ENCODE measurements around the gene GUCY1A2.
"Not testable (repeated sequence)": the region's sequence is repeated elsewhere in the genome, so short reads cannot be mapped to it uniquely, and the experiment has no call there.

Gene GUCY1A2

GRCh38 chr11:107018219-107018901, at the start of gene GUCY1A2:
TSS of gene GUCY1A2 (minus strand) at chr11:107018476. CDS start at chr11:107018055, 421 bp downstream.
- in situ Hi-C loops (cut with MboI; ENCODE audit: low pct_unique_long_range_greater_than_20kb, low sequenced_read_pairs), result no loop called here
- DNase-seq, result peak; percentile 4

- DNase-seq, result no peak
- in situ Hi-C loops (cut with MboI; ENCODE audit: low pct_unique_long_range_greater_than_20kb, low sequenced_read_pairs), result no loop called here
Observed at GRCh38 chr11:107054391-107054790, 36.1 kb upstream of the GUCY1A2 start.

- DNase-seq; in situ Hi-C loops (cut with MboI; ENCODE audit: low pct_unique_long_range_greater_than_20kb, low sequenced_read_pairs): not testable (repeated sequence)
Observed at GRCh38 chr11:107051332-107051731, 33.1 kb upstream of the GUCY1A2 start.

GRCh38 chr11:107050899-107051298, 32.6 kb upstream of the GUCY1A2 start:
- in situ Hi-C loops (cut with MboI; ENCODE audit: low pct_unique_long_range_greater_than_20kb, low sequenced_read_pairs); DNase-seq: not testable (repeated sequence)

GRCh38 chr11:107050121-107050520, 31.8 kb upstream of the GUCY1A2 start:
- no peak for DNase-seq
- in situ Hi-C loops (cut with MboI; ENCODE audit: low pct_unique_long_range_greater_than_20kb, low sequenced_read_pairs), result no loop called here

- DNase-seq, result no peak
- in situ Hi-C loops (cut with MboI; ENCODE audit: low pct_unique_long_range_greater_than_20kb, low sequenced_read_pairs), result no loop called here
Observed at GRCh38 chr11:107044503-107044902, 26.2 kb upstream of the GUCY1A2 start.

- in situ Hi-C loops (cut with MboI; ENCODE audit: low pct_unique_long_range_greater_than_20kb, low sequenced_read_pairs), result no loop called here
- DNase-seq, result peak; percentile 1
Observed at GRCh38 chr11:107043242-107044006, 25.1 kb upstream of the GUCY1A2 start.

GRCh38 chr11:107042748-107043147, 24.5 kb upstream of the GUCY1A2 start:
- in situ Hi-C loops (cut with MboI; ENCODE audit: low pct_unique_long_range_greater_than_20kb, low sequenced_read_pairs), result no loop called here
- no peak for DNase-seq

GRCh38 chr11:107041088-107041444, 22.8 kb upstream of the GUCY1A2 start:
- in situ Hi-C loops (cut with MboI; ENCODE audit: low pct_unique_long_range_greater_than_20kb, low sequenced_read_pairs), result no loop called here
- DNase-seq, result peak; percentile 40

- in situ Hi-C loops (cut with MboI; ENCODE audit: low pct_unique_long_range_greater_than_20kb, low sequenced_read_pairs), result no loop called here
- peak; percentile 77 for DNase-seq
Observed at GRCh38 chr11:107040433-107041087, 22.3 kb upstream of the GUCY1A2 start.

- in situ Hi-C loops (cut with MboI; ENCODE audit: low pct_unique_long_range_greater_than_20kb, low sequenced_read_pairs), result no loop called here
- DNase-seq, result no peak
Observed at GRCh38 chr11:107025673-107026072, 7.4 kb upstream of the GUCY1A2 start.

- in situ Hi-C loops (cut with MboI; ENCODE audit: low pct_unique_long_range_greater_than_20kb, low sequenced_read_pairs), result no loop called here
- no peak for DNase-seq
Observed at GRCh38 chr11:107020594-107020993, 2.3 kb upstream of the GUCY1A2 start.

- in situ Hi-C loops (cut with MboI; ENCODE audit: low pct_unique_long_range_greater_than_20kb, low sequenced_read_pairs), result no loop called here
- DNase-seq, result peak; percentile 27
Observed at GRCh38 chr11:107018902-107019493, 722 bp upstream of the GUCY1A2 start.

GRCh38 chr11:107017433-107018218, 650 bp downstream of the GUCY1A2 start:
- in situ Hi-C loops (cut with MboI; ENCODE audit: low pct_unique_long_range_greater_than_20kb, low sequenced_read_pairs), result no loop called here
- DNase-seq, result peak; percentile 71

- DNase-seq, result no peak
- in situ Hi-C loops (cut with MboI; ENCODE audit: low pct_unique_long_range_greater_than_20kb, low sequenced_read_pairs), result no loop called here
Observed at GRCh38 chr11:107017104-107017432, 1.2 kb downstream of the GUCY1A2 start.

GRCh38 chr11:107014871-107015270, 3.4 kb downstream of the GUCY1A2 start:
- DNase-seq, result no peak
- in situ Hi-C loops (cut with MboI; ENCODE audit: low pct_unique_long_range_greater_than_20kb, low sequenced_read_pairs), result no loop called here

- no peak for DNase-seq
- in situ Hi-C loops (cut with MboI; ENCODE audit: low pct_unique_long_range_greater_than_20kb, low sequenced_read_pairs), result no loop called here
Observed at GRCh38 chr11:107011977-107012376, 6.3 kb downstream of the GUCY1A2 start.

- in situ Hi-C loops (cut with MboI; ENCODE audit: low pct_unique_long_range_greater_than_20kb, low sequenced_read_pairs), result no loop called here
Observed at GRCh38 chr11:107009190-107009589, 9.1 kb downstream of the GUCY1A2 start.

More at GRCh38 chr11:107009190-107009589, 9.1 kb downstream of the GUCY1A2 start:
- no peak for DNase-seq

Data from KBM-7 (cell line).